Measurements from ENCODE around the gene PTAFR.
A peak's percentile ranks its signal among the peaks of the same experiment; 100 is the strongest.

The PTAFR gene

DNA sequence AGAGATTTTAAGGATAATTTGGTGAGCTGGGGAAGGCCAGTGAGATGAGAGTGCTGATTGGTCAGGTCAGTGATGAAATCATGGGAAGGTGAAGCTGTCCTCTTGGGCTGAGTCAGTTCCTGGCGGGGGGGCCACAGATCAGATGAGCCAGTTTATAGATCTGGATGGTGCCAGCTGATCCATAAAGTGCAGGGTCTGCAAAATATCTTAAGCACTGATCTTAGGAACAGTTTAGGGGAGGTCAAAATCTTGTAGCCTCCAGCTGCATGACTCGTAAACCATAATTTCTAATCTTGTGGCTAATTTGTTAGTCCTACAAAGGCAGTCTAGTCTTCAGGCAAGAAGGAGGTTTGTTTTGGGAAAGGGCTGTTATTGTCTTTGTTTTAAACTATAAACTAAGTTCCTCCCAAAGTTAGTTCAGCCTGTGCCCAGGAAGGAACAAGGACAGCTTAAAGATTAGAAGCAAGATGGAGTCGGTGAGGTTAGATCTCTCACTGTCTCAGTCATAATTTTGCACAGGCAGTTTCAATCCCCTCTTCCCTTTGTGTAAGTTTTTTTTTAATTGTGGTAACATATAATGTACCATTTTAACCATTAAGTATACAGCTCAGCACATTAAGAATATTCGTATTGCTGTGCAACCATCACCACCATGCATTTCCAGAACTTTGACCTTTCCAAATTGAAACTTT lies 39.4 kb downstream of the PTAFR start:
- Histone ChIP-seq H3K18ac (ENCODE audit: low read depth in 1 of 2, low read length in 2 of 2) (no peak overlapping the region), H2BK15ac (ENCODE audit: low read depth, poor library complexity, severe bottlenecking) (no peak overlapping the region), H3K14ac (ENCODE audit: low read length in 2 of 2) (no peak overlapping the region), H2AK5ac (ENCODE audit: low read length, severe bottlenecking) (no peak overlapping the region), H3K4me2 (ENCODE audit: low read length, poor library complexity, severe bottlenecking) (no peak overlapping the region), H2BK5ac (ENCODE audit: low read depth, low read length, poor library complexity, severe bottlenecking) (no peak overlapping the region), H3K4me1 (ENCODE audit: control insufficient read depth, insufficient read depth, low read depth, low read length) (peaks cover 3% of the 10 kb centered on the region), H3K27me3 (ENCODE audit: control insufficient read depth in 1 of 2, insufficient read depth in 1 of 2, low read length in 2 of 2) (no peaks in the 10 kb centered on the region), H3K27ac (ENCODE audit: low read length, poor library complexity, severe bottlenecking) (no peak overlapping the region), H4K8ac (ENCODE audit: low read length) (no peak overlapping the region), H3K9ac (ENCODE audit: low read length) (peak overlapping the region; percentile 5), H3K4me3 (ENCODE audit: insufficient read depth in 1 of 2, low read depth in 1 of 2, low read length in 2 of 2) (no peak overlapping the region), H3K23ac (ENCODE audit: low read length in 2 of 2) (no peak overlapping the region), H3K4ac (ENCODE audit: low read depth in 1 of 2, low read length in 2 of 2) (no peak overlapping the region), H2BK120ac (ENCODE audit: low read depth, low read length) (no peak overlapping the region), H2BK12ac (ENCODE audit: low read length in 2 of 2) (no peak overlapping the region), H3K36me3 (ENCODE audit: control insufficient read depth in 1 of 2, insufficient read depth in 2 of 2, low read depth in 1 of 2, low read length in 2 of 2) (no peaks in the 10 kb centered on the region), H2AFZ (ENCODE audit: low read depth, low read length) (no peak overlapping the region), H3K79me1 (replicated peaks; ENCODE audit: low read length, poor library complexity, severe bottlenecking) (no peaks in the 10 kb centered on the region), H4K91ac (ENCODE audit: low read length) (no peak overlapping the region), H3K9me3 (ENCODE audit: control insufficient read depth, low read length) (no peaks in the 10 kb centered on the region)
- peak; percentile 25 for DNase-seq
- WGBS = 88% methylated on average over 4 of the region's 4 CpGs

DNA sequence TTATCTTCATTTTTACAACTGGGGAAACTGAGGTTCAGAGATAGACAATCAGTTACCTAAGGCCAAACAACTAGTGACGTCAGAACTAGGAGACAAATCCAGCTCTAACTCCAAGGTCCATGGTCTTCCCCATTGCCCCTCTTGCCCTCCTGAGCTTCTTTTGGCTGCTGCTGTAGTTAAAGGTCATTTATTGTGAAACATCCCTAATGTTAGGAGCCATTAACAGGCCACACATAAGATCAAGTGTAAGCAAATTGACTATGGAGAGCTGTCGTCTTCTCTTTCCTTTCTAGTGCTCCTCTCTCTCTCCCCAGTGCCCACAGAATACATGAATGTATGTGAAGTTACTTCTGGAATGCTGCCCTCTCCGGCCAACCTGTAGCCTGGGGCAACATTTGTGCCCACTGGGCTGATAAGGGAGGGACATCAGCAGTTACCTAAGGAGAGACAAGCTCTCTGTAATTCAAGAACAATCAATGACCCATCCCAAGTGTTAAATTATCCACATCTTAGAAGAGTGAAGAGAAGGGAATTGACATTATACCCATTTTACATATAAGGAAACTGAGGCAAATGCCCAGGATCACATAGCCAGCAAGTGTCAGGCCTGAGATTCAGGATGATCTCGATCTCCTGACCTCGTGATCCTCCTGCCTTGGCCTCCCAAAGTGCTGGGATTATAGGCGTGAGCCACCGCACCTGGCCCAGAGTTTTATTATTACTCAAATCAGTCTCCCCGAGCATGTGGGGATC lies 40.1 kb downstream of the PTAFR start:
- 96% methylated on average over 8 of the region's 8 CpGs for WGBS
- Histone ChIP-seq H2AK5ac (ENCODE audit: low read length, severe bottlenecking) (no peak overlapping the region), H2BK5ac (ENCODE audit: low read depth, low read length, poor library complexity, severe bottlenecking) (no peak overlapping the region), H3K23ac (ENCODE audit: low read length in 2 of 2) (no peak overlapping the region), H3K4me2 (ENCODE audit: low read length, poor library complexity, severe bottlenecking) (no peak overlapping the region), H2BK120ac (ENCODE audit: low read depth, low read length) (no peak overlapping the region), H3K14ac (ENCODE audit: low read length in 2 of 2) (no peak overlapping the region), H3K4ac (ENCODE audit: low read depth in 1 of 2, low read length in 2 of 2) (no peak overlapping the region), H3K18ac (ENCODE audit: low read depth in 1 of 2, low read length in 2 of 2) (no peak overlapping the region), H4K8ac (ENCODE audit: low read length) (no peak overlapping the region), H3K4me1 (ENCODE audit: control insufficient read depth, insufficient read depth, low read depth, low read length) (peaks cover 3% of the 10 kb centered on the region), H2BK15ac (ENCODE audit: low read depth, poor library complexity, severe bottlenecking) (no peak overlapping the region), H4K91ac (ENCODE audit: low read length) (no peak overlapping the region), H3K9me3 (ENCODE audit: control insufficient read depth, low read length) (no peaks in the 10 kb centered on the region), H3K79me1 (replicated peaks; ENCODE audit: low read length, poor library complexity, severe bottlenecking) (no peaks in the 10 kb centered on the region), H2BK12ac (ENCODE audit: low read length in 2 of 2) (no peak overlapping the region), H3K27me3 (ENCODE audit: control insufficient read depth in 1 of 2, insufficient read depth in 1 of 2, low read length in 2 of 2) (no peaks in the 10 kb centered on the region), H3K9ac (ENCODE audit: low read length) (no peak overlapping the region), H2AFZ (ENCODE audit: low read depth, low read length) (no peak overlapping the region), H3K36me3 (ENCODE audit: control insufficient read depth in 1 of 2, insufficient read depth in 2 of 2, low read depth in 1 of 2, low read length in 2 of 2) (no peaks in the 10 kb centered on the region), H3K4me3 (ENCODE audit: insufficient read depth in 1 of 2, low read depth in 1 of 2, low read length in 2 of 2) (no peak overlapping the region), H3K27ac (ENCODE audit: low read length, poor library complexity, severe bottlenecking) (no peak overlapping the region)
- DNase-seq = no peak

DNA sequence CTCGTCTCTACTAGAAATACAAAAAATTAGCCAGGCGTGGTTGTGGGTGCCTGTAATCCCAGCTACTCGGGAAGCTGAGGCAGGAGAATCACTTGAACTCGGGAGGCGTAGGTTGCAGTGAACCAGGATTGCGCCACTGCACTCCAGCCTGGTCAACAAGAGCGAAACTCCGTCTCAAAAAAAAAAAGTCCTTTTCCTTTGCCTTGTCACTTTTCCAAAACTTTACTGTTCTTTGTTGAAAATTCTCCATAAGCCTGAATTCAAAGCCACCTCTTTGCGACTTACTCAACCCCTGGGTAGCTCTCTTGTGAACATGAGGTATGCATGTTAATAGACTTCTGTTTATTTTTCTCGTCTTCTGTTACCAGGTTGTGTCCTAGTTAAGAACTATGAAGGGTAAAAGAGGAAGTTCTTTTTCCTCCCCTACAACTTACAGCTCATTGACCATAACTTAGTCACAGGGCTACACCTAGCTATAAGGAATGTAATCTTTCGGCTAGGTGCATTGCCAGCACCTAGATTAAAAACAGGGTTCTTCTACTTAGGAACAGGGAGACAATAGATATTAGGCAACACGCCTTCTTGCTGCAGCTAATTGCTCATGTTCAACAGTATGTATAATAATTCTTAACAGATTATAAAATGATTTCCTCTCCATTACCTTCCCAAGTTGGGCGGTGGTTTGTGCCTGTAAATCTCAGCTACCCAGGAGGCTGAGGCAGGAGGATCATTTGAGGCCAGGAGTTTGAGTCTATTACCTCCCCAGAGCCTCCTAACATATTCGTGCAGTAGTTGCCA lies 40.9 kb downstream of the PTAFR start:
- Histone ChIP-seq H2AFZ (ENCODE audit: low read depth, low read length) (no peak overlapping the region), H3K18ac (ENCODE audit: low read depth in 1 of 2, low read length in 2 of 2) (no peak overlapping the region), H2BK5ac (ENCODE audit: low read depth, low read length, poor library complexity, severe bottlenecking) (no peak overlapping the region), H3K4me1 (ENCODE audit: control insufficient read depth, insufficient read depth, low read depth, low read length) (peaks cover 3% of the 10 kb centered on the region), H3K14ac (ENCODE audit: low read length in 2 of 2) (no peak overlapping the region), H3K9ac (ENCODE audit: low read length) (no peak overlapping the region), H2BK120ac (ENCODE audit: low read depth, low read length) (no peak overlapping the region), H4K91ac (ENCODE audit: low read length) (no peak overlapping the region), H3K27me3 (ENCODE audit: control insufficient read depth in 1 of 2, insufficient read depth in 1 of 2, low read length in 2 of 2) (no peaks in the 10 kb centered on the region), H3K23ac (ENCODE audit: low read length in 2 of 2) (no peak overlapping the region), H3K9me3 (ENCODE audit: control insufficient read depth, low read length) (no peaks in the 10 kb centered on the region), H3K27ac (ENCODE audit: low read length, poor library complexity, severe bottlenecking) (peak overlapping the region; percentile 22), H3K36me3 (ENCODE audit: control insufficient read depth in 1 of 2, insufficient read depth in 2 of 2, low read depth in 1 of 2, low read length in 2 of 2) (no peaks in the 10 kb centered on the region), H3K4ac (ENCODE audit: low read depth in 1 of 2, low read length in 2 of 2) (no peak overlapping the region), H3K4me2 (ENCODE audit: low read length, poor library complexity, severe bottlenecking) (no peak overlapping the region), H2BK15ac (ENCODE audit: low read depth, poor library complexity, severe bottlenecking) (no peak overlapping the region), H3K79me1 (replicated peaks; ENCODE audit: low read length, poor library complexity, severe bottlenecking) (no peaks in the 10 kb centered on the region), H3K4me3 (ENCODE audit: insufficient read depth in 1 of 2, low read depth in 1 of 2, low read length in 2 of 2) (no peak overlapping the region), H2AK5ac (ENCODE audit: low read length, severe bottlenecking) (no peak overlapping the region), H4K8ac (ENCODE audit: low read length) (no peak overlapping the region), H2BK12ac (ENCODE audit: low read length in 2 of 2) (no peak overlapping the region)
- 82% methylated on average over 11 of the region's 14 CpGs for WGBS
- DNase-seq = peak; percentile 24

DNA sequence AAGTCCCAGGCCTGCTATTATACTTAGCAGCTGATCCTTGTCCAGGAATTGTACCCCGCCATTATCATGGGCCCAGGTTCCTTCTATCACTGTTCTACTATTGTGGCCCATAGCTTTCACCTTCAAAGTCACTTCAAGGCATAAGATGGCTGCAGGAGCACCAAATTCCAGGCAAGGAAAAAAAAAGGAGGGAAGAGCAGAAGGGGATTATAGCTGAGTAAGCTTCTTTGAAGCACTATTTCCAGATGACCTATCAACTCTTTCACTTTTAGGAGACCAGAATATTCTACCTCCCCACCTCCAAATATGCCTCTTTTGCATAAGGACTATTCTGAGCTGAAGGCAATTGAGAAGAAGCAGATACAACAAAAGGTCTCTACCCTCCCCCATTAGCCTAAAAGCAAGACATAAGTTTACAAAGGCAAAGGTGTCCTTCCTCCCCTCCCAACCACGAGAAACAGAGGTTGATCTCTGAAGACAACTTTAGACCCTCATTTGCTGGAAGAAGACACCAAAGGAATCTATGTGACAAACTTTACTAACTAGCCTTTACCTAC lies 41.8 kb downstream of the PTAFR start:
- Histone ChIP-seq H2AK5ac (ENCODE audit: low read length, severe bottlenecking) (no peak overlapping the region), H3K27ac (ENCODE audit: low read length, poor library complexity, severe bottlenecking) (no peak overlapping the region), H3K9ac (ENCODE audit: low read length) (no peak overlapping the region), H2BK12ac (ENCODE audit: low read length in 2 of 2) (no peak overlapping the region), H2AFZ (ENCODE audit: low read depth, low read length) (no peak overlapping the region), H3K4ac (ENCODE audit: low read depth in 1 of 2, low read length in 2 of 2) (no peak overlapping the region), H2BK5ac (ENCODE audit: low read depth, low read length, poor library complexity, severe bottlenecking) (no peak overlapping the region), H3K14ac (ENCODE audit: low read length in 2 of 2) (no peak overlapping the region), H4K8ac (ENCODE audit: low read length) (no peak overlapping the region), H3K9me3 (ENCODE audit: control insufficient read depth, low read length) (no peaks in the 10 kb centered on the region), H4K91ac (ENCODE audit: low read length) (no peak overlapping the region), H3K27me3 (ENCODE audit: control insufficient read depth in 1 of 2, insufficient read depth in 1 of 2, low read length in 2 of 2) (no peaks in the 10 kb centered on the region), H3K4me2 (ENCODE audit: low read length, poor library complexity, severe bottlenecking) (no peak overlapping the region), H2BK120ac (ENCODE audit: low read depth, low read length) (no peak overlapping the region), H2BK15ac (ENCODE audit: low read depth, poor library complexity, severe bottlenecking) (no peak overlapping the region), H3K4me1 (ENCODE audit: control insufficient read depth, insufficient read depth, low read depth, low read length) (peaks cover 3% of the 10 kb centered on the region), H3K79me1 (replicated peaks; ENCODE audit: low read length, poor library complexity, severe bottlenecking) (no peaks in the 10 kb centered on the region), H3K4me3 (ENCODE audit: insufficient read depth in 1 of 2, low read depth in 1 of 2, low read length in 2 of 2) (no peak overlapping the region), H3K18ac (ENCODE audit: low read depth in 1 of 2, low read length in 2 of 2) (no peak overlapping the region), H3K36me3 (ENCODE audit: control insufficient read depth in 1 of 2, insufficient read depth in 2 of 2, low read depth in 1 of 2, low read length in 2 of 2) (no peaks in the 10 kb centered on the region), H3K23ac (ENCODE audit: low read length in 2 of 2) (no peak overlapping the region)
- WGBS = 88% methylated on average over 1 of the region's 2 CpGs
- no peak for DNase-seq
